Measurements from ENCODE around the gene ZNF462. TPM values are rescaled to one million over a fixed set of nuclear protein-coding genes. Genes with fewer than 3 reads are reported as not detected.

The ZNF462 gene
- total RNA-seq, 4 donors from 2014 or later = 17.8 to 22.3 (median 21.4) TPM

DNA sequence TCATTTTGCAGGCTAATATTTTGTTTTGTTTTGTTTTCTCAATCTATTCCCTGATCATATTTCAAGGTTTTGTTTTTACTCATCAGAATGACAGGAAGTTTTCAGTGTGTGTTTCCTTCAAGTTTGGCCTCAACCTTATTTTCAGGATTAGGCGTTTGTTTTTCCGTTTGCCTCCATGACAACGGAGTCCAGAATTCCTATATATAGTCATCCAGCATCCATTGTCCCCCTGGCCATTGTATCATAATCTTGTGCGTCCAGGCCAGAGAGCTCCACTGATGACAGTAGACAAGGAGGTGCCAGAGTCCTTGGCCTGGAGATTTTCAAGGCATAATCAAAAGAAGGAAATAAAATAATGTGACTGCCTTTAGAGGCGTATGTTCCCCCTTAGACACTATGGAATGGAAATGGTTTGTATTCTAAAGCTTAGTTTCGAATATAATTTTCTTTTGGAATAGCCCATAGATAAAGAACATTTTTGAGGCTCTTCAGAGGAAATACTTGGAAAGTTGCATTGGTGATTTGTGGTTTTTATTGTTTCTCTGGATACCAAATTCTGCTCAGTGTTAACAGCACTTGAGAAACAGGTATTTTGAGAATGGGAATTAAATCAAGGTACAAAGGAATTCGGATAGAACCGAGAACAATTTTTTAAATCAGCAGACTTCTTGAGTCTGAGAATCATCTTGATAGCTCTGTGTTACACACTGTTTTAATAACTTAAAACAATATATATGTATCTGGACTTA lies 99.8 kb downstream of the ZNF462 start:
- no peak overlapping the region for H3K4me3 ChIP-seq
- H3K27me3 ChIP-seq = no peaks in the 10 kb centered on the region
- H3K9me3 ChIP-seq = no peaks in the 10 kb centered on the region
- H3K36me3 ChIP-seq = peaks cover 0 to 25% (median 0%) of the 10 kb centered on the region in 3 donors
- H3K4me1 ChIP-seq = no peaks in the 10 kb centered on the region
- WGBS, 2 donors = 79 to 82% methylated on average over 8 of the region's 8 CpGs
- intact Hi-C loops (cut with DNase I) = no loop called here
- no peak for DNase-seq
- H3K27ac ChIP-seq = peak overlapping the region in 2 of 4 donors; percentile 25 to 53
- TF ChIP-seq CTCF (IDR thresholded peaks at IDR 0.05) (no peak), POLR2A (IDR thresholded peaks at IDR 0.05) (no peak)

- H3K4me3 ChIP-seq = no peak overlapping the region
- WGBS, 2 donors = 61 to 78% methylated on average over 3 of the region's 3 CpGs
- H3K4me1 ChIP-seq = no peaks in the 10 kb centered on the region
- H3K27me3 ChIP-seq = no peaks in the 10 kb centered on the region
- no peak for DNase-seq
- intact Hi-C loops (cut with DNase I) = no loop called here
- TF ChIP-seq CTCF (IDR thresholded peaks at IDR 0.05) = no peak
- no peak for TF ChIP-seq POLR2A (IDR thresholded peaks at IDR 0.05)
- no peaks in the 10 kb centered on the region for H3K9me3 ChIP-seq
- no peak overlapping the region for H3K27ac ChIP-seq
- peaks cover 0 to 16% (median 0%) of the 10 kb centered on the region in 3 donors for H3K36me3 ChIP-seq
These were observed 100.7 kb downstream of the ZNF462 start for GRCh38 chr9:106963684-106964083.

DNA sequence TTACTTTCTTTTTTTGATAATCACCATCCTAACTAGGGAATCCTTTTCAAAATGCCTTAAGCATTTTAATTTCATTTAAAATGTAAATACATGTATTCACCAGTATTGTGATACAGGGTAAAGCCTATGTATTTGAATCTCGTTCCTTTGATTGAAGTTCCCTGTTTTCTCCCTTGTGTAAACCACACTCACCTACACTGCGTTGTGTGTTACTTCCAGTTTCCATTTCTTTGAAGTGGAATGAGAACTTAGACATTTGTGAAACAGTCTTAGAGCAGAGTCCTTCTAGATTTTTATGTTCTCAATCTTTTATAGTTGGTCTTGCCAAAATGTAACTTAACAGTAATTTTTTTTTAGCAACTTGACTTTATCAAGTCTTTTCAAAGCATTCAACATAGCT lies 101.4 kb downstream of the ZNF462 start:
- no peak overlapping the region for H3K4me3 ChIP-seq
- H3K27me3 ChIP-seq = no peaks in the 10 kb centered on the region
- 55 to 57% methylated on average over 2 of the region's 2 CpGs for WGBS, 2 donors
- no peak overlapping the region for H3K27ac ChIP-seq
- TF ChIP-seq POLR2A (IDR thresholded peaks at IDR 0.05) = no peak
- no peak for TF ChIP-seq CTCF (IDR thresholded peaks at IDR 0.05)
- H3K4me1 ChIP-seq = no peaks in the 10 kb centered on the region
- no peak for DNase-seq
- peaks cover 0 to 9% (median 0%) of the 10 kb centered on the region in 3 donors for H3K36me3 ChIP-seq
- intact Hi-C loops (cut with DNase I) = no loop called here
- no peaks in the 10 kb centered on the region for H3K9me3 ChIP-seq

DNA sequence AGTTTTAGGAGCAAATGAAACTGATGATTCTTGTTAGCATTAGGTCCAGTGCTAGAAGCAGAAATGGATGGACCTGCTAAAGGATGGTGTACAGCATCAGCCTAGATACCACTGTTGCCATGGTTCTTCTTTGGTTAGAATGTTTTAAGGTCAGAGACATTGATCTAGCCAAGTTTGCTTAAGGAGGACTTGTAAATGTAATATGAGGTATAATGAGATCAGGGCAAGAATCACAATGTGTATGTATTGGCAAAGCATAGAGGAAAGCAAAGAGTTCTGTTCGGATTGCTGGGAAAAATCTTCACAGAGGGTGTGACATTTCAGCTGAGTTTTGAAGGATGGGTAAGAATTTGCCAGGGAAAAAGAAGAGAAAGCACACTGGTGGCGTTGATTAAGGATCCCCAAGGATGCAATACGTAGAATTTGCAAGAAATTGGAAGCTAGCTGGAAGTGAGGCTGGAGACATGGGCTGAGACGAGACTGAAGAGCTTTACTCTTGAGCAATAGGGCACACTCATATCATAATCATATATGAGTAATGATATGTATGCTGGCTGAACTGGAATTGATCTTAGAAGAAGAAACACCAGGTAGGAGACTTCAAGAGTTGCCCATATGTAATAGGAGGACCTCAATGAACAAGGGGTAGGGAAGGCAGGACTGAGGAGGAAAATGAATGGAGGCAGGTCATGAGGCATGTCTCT lies 102.0 kb downstream of the ZNF462 start:
- Histone ChIP-seq H3K36me3 (peaks cover 0 to 3% (median 0%) of the 10 kb centered on the region in 3 donors), H3K4me3 (no peak overlapping the region), H3K4me1 (no peaks in the 10 kb centered on the region), H3K9me3 (no peaks in the 10 kb centered on the region), H3K27ac (no peak overlapping the region), H3K27me3 (no peaks in the 10 kb centered on the region)
- no peak for DNase-seq
- TF ChIP-seq POLR2A (IDR thresholded peaks at IDR 0.05) (no peak), CTCF (IDR thresholded peaks at IDR 0.05) (no peak)
- intact Hi-C loops (cut with DNase I) = no loop called here
- 69 to 78% methylated on average over 4 of the region's 4 CpGs for WGBS, 2 donors

GRCh38 chr9:106966481-106966880 lies 103.5 kb downstream of the ZNF462 start:
- Histone ChIP-seq H3K27me3 (no peaks in the 10 kb centered on the region), H3K27ac (no peak overlapping the region), H3K9me3 (no peaks in the 10 kb centered on the region), H3K4me1 (no peaks in the 10 kb centered on the region), H3K4me3 (no peak overlapping the region), H3K36me3 (peaks cover 0 to 9% (median 0%) of the 10 kb centered on the region in 3 donors)
- WGBS, 2 donors = 61 to 82% methylated on average over 1 of the region's 1 CpG
- DNase-seq = no peak
- TF ChIP-seq POLR2A (IDR thresholded peaks at IDR 0.05) (no peak), CTCF (IDR thresholded peaks at IDR 0.05) (no peak)
- intact Hi-C loops (cut with DNase I) = no loop called here
